HG02588 (cell line): ENCODE measurements around the gene MINDY2.
"Not testable (repeated sequence)": the region's sequence is repeated elsewhere in the genome, so short reads cannot be mapped to it uniquely, and the experiment has no call there.

ENCODE experiments used
- ATAC-seq: cut with Tn5 transposase; IDR thresholded peaks from one replicate; pipeline ENCODE4 v1.9.1; 2021; ENCODE audit warnings: mild to moderate bottlenecking, moderate library complexity; ENCODE audit not compliant: unreplicated experiment

The MINDY2 gene

DNA sequence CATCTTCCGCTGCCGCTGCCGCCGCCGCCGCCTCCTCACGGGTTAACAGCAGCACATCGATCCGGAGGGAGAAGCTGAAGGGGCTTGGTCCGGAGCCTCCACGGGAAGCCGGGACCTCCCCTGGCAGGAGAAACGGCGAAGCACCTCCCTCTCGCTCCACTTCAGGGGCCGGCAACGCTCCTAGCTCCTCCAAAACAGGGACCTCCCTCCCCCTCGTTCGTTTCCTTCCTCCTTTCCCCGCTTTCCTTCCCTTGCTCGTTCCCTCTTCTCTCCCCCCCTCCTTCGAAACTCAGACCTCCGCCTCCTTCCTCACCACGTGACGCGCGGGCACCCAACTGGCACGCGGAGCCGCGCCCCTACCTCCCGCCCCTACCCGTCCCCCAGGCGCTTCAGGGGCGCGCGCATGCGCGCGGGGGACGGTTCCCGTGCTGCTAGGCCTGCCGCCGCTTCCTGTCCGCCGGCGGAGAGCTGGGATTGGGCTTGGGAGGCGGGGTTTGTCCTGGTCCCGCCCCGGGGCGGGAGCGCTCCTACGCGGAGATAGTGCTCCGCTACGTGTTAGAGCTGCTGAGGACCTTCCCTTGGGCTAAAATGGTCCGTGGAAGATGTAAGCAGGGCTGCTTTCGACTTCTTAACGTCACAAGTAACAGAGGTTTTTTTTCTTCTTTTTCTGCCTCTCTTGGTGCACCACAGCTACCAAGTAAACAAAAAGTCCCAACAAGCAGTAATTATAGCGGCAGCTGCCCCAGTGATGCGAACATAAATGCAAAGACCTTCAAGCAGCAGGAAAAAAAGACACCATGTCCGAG is 21.4 kb upstream of the MINDY2 start, which contains the start of gene ADAM10:
TSS of gene ADAM10 (minus strand) at position 176 of the 806 bp plus-strand sequence. CDS start at position 3, 173 bp downstream.
- peak; percentile 90 for ATAC-seq

DNA sequence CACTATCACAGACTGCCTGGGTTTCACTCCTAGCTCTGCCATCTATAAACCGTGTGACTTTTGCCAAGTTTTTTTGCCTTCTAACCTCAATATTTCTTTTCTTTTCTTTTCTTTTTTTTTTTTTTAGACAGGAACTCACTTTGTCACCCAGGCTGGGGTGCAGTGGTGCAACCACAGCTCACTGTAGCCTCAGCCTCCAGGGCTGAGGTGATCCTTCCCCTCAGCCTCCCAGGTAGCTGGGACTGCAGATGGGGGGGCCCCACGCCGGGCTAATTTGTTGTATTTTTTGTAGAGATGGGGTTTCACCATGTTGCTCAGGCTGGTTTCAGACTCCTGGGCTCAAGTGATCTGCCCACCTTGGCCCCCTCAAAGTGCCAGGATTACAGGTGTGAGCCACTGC is 18.4 kb upstream of the MINDY2 start:
- no peak for ATAC-seq

DNA sequence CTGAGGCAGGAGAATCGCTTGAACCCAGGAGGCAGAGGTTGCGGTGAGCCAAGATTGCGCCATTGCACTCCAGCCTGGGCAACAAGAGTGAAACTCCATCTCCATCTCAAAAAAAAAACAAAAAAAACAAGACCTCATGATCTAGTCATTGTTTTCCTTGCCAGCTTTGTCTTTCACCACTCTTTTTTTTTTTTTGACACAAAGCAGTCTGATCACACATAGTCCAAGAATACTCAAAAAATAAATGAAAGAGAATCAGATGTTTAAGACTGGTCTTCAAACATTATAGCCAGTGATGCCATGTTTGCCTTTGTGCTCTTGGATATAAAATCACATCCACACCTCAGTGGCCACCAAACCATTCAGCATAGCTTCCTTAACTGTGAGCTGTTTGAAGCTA is 15.8 kb upstream of the MINDY2 start:
- no peak for ATAC-seq

DNA sequence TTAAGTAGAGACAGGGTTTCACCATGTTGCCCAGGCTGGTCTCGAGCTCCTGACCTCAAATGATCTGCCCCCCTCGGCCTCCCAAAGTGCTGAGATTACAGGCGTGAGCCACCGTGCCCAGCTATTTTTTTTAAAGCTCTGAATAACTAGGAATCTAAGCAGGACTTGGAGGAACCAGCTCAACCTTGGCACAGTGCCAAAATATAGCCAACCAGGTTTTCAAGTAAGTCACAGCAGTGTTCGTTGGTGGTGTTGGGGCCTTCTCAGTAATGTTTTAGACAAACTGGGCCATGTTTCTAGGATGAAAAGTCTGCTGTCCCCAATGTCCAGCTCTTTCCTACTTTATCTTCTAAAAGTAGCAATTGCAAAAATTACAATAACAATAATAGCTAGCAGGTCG is 15.1 kb upstream of the MINDY2 start:
- ATAC-seq: no peak

DNA sequence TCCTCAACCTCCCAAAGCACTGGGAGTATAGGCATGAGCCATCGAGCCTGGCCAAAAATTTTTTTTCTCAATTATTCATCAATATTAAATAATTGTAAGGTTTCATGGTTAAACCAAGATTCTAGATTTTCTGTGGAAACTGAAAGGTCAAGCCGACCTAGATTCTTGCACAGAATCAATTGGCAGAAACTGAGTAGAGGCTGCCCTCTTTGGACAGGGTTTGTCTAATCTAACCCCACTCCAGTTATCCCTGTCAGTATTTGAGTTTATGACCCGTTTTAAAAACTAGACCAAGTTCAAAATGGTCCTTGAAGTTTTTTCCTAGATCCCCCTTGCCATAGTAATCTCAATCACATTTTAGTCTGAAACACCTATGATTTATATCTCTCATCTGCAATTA is 13.0 kb upstream of the MINDY2 start:
- no peak for ATAC-seq

DNA sequence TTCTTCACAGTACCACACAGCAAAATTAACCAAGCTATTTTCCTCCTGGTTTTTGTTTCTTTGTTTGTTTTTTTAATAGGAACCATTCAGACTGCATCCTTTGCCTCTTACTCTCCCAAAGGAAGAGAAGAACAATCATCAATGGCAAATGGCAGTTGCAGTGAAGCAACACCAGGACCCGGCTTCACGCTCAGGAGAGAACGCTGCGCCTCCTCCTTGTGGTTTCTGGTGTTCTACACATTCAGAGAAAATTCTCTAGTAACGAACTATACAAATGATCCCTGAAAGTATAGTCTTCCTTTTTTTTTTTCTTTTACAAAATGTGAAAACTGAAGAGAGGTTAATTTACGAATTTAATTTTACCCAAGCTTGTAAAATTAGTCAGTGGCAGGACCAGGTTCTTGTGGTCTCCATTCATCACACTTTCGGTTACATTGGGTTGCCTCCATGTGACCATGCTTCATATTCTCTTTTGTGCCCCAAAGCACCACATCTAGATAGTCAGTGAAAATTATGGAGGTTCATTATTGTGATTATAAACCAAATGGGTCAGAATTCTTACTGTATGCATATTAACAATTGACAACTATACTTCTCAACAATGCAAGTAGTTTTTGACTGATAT is 10.6 kb upstream of the MINDY2 start:
- ATAC-seq: no peak

DNA sequence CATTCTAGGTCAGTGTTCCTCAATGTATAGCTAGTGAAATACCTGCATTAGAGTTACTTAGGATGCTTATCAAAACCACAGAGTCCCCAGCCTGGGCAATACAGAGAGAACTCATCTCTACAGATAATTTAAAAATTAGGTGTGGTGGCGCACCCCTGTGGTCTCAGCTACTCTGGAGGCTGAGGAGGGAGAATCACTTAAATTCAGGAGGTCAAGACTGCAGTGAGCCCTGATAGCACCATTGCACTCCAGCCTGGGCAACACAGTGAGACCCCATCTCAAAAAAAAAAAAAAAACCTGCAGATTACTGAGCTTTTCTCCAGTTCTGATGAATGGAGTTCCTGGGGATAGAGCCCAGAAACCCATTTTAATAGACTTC is 10.1 kb upstream of the MINDY2 start:
- no peak for ATAC-seq

DNA sequence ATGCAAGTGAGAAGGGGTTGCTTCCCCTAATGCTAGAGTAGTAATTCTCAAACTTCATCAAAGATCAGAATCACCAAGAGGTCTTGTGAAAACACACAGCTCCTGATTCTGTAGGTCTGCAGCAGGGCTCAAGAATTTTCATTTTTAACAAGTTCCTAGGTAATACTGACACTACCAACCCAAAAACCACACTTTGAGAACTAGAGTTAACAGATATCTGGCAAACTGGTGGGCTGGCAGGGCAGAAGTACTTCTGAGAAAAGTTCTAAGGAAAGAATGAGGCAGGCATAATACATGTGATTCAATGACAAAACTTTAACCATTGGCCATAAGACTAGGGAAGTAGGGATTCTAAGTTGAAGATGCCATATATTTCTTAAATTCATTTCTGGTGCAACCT is 8.8 kb upstream of the MINDY2 start:
- ATAC-seq: no peak

DNA sequence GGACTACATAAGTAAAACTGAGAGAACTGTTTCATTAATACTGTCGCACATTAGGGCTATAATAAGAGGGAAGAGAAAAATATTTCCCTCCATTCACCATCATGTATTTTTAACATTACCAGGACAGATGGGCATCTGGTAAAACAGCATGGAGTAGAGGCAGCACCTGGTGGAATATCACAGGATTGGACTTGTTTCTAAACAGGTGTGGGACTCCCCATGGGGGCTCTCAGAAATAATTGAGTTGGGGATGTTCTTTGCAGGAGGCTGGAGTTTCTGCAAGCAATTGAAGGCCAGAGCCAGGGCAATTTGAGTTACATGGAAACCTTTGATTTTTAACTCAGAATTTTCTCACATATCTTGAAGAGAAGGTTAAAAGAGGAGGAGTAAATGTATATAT is 8.4 kb upstream of the MINDY2 start:
- ATAC-seq: no peak

DNA sequence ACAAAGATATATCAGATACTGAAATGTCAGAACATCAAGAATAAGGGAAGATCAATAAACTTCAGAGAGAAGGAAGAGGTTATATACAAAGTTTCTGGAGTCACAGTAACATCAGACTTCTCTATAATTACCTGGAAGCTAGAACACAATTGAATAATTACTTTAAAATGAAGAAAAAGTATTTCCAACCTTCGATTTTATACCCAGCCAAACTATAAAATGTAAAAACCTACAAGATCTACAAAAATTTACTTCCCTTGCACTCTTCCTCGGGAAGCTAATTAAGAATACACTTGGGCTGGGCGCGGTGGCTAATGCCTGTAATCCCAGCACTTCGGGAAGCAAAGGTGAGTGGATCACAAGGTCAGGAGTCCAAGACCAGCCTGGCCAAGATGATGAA is 6.6 kb upstream of the MINDY2 start:
- ATAC-seq: no peak

DNA sequence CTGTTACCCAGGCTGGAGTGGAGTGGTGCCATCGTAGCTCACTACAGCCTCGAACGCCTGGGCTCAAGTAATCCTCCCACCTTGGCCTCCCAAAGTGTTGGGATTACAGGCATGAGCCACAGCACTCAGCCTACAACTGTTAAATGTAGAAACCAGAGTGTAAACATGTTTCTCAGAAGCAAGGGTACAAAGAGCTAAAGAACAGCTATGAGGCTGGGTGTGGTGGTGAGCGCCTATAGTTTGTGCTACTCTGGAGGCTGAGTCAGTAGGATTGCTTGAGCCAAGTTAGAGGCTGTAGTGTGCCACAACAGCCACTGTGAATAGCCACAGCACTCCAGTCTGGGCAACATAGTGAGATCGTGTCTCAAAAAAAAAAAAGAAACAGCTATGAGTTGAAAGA is 4.8 kb upstream of the MINDY2 start:
- ATAC-seq: no peak

DNA sequence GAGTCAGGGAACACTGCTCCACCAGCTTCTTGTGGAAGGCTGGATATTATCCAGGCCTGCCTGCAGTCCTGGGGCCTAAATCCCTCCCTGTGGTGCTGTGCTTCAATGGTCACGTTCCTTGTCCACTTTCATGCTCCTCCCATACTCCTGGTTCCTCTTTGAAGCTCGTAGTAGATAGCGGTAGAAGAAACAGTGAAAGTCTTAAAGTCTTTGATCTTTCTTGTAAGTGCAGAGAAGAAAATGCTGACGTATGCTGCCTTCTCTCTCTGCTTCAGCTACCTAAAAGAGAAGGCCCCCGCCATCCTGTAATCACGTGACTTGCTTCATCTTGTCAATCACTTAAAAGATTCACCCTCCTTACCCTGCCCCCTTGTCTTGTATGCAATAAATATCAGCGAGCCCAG is 2.5 kb upstream of the MINDY2 start:
- ATAC-seq: not testable (repeated sequence)

DNA sequence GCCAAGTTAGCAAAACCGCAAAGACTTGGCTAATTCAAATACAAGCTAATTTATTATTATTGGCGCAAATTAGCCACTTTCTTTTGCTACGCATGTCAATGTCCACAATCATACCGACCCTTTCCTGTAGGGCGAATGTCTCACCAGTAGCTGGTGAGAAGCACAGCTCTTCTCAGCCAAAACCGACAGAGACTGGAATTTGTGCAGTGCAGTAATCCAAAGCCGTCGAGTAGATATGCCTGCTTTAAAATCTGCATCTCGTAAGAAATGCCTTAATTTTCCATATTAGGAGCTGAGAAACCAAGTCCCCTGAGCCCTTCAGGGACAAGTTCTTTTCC is 614 bp upstream of the MINDY2 start:
- ATAC-seq: no peak

DNA sequence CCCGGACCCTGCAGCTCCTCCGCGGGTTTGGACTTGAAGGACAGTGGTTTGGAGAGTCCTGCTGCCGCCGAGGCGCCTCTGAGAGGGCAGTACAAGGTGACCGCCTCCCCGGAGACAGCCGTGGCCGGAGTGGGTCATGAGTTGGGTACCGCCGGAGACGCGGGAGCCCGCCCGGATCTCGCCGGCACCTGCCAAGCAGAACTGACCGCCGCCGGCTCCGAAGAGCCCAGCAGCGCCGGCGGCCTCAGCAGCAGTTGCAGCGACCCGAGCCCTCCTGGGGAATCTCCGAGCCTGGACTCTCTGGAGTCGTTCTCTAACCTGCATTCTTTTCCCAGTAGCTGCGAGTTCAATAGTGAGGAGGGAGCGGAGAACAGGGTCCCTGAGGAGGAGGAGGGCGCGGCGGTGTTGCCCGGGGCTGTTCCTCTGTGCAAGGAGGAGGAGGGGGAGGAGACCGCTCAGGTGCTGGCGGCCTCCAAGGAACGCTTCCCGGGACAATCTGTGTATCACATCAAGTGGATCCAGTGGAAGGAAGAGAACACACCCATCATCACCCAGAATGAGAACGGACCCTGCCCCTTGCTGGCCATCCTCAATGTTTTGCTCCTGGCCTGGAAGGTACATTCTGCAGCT is 634 bp downstream of the MINDY2 start:
- ATAC-seq: peak; percentile 5

DNA sequence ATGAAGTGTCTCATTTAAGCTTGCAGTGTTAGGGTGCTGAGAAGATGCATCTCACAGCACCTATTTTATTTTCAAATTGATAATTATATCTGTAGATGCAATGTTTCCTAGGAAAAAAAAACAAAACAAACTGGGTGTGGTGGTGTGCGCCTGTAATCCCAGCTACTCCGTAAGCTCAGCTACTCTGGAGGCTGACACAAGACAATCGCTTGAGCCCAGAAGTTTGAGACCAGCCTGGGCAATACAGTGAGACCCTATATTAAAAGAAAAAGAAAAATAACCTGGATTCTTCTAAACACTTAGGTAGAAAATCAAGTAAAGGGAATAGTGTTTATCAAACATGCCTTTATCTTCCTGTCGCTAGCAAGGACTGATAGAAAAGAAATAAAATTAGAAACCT is 1.9 kb downstream of the MINDY2 start:
- ATAC-seq: no peak

DNA sequence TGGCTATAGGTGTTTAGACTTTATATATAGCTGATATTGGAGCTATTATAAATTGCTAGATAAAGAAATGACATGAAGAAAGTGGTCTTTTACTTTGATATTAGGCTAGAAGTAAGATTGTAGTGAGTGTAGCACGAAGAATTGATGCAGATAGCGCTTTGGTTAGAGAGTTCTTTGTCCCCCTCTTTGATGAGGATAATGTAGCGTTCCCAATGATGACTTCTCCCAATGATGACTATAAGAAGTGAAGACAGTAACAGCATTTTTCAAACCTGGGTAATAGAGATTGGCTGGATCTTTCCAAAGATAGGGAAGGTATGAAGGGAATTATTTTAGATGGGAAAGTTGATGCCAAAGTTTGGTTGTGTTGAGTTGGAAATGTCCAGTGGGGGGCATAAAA is 4.3 kb downstream of the MINDY2 start:
- ATAC-seq: no peak

DNA sequence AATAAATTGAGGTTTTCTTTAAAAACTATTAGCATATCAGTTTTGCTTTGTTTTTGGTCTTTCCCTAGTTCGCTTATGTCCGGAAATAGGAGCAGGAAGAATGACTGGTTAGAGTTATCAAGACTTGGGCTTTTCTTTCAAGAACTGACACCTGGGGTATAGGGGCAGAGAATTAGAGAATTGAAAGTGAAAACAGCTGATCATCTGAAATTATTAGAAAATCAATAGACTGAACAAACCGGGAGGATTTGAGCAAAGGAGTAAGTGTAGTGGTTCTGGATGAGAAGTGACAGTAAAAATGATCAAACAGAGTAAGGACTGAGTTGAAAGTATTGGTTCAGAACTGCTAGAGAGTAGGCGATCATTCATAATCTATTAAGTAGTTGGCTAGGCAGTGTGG is 6.0 kb downstream of the MINDY2 start:
- no peak for ATAC-seq

DNA sequence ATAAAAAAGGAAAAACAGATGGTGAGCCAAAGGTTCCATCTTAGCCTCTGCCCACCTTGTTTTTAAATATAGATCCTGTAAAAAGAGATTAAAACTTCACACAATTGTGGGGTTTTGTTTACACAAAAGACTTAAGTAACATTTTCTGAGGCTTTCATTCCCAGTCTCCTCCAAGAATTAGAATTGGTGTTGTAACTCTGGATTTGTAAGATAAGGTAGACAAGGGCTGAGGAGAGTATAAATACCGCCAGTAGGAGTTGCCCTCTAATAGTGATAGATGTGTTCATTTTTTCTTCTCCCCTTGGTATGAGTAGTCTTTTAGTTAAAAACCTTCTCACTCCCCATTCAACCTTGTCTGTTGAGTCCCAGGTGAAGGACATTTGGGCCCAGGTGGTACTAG is 8.5 kb downstream of the MINDY2 start:
- ATAC-seq: no peak

DNA sequence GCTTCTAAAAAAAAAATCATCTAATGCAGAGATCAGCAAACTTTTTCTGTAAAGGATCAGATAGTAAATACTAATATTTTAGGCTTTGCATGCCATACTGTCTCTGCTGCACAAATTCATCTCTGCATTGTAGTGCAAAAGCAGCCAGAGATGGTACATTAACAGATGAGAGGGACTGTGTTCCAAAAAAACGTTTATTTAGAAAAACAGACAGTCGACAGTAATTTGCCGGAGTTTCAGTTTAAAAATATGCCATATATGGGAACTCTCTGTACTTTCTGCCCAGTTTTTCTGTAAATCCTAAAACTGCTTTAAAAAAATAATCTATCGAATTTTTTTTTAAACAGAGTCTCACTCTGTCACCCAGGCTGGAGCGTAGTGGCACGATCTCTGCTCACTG is 14.3 kb downstream of the MINDY2 start:
- no peak for ATAC-seq

DNA sequence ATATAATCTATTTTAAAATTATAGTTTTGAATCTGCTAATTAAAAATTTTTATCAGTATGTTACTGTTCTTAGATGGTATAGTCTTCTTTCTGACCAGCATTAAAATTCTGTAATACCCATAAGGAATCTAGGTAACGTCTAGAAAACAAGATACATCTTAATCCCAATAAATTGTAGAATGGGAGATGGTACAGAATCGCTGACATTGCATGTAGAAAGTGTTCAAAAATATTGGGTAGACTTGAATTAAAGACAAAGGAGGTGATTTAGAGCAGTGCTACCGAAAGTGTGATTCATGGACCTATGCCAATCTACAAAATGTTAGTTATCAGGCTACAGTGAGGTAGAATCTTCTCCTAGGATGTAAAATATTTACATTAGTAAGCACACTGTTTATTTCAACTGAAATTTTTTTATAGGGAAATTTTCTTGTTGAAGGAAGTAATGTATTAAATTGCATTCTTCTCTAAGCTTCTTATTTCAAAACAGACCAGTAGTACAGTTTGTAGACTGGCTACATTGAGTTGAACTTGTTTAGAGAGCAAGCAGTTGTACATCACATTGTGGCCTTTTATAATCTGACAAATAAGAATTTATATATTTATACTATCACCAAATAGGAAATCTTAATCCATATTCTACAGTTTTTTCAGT is 17.1 kb downstream of the MINDY2 start:
- ATAC-seq: no peak

DNA sequence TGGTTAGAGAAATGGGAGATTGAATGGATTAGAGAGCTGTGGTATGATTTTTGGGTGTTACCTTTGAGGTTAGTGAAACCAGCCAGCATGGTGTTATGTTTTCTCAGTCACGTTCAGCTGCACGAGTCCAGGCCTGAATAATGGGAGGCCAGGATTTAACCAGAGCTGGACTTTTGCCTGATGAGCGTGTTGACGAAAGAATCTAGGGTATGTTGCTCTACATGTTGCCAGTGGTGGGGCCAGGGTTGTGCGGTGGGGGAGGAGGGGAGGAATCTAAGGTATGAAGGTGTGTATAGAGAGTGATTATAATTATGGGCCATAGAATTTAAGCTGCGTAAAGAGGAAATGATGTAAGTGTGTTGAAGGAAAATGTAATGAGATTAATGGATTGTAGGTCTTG is 22.8 kb downstream of the MINDY2 start:
- ATAC-seq: no peak

DNA sequence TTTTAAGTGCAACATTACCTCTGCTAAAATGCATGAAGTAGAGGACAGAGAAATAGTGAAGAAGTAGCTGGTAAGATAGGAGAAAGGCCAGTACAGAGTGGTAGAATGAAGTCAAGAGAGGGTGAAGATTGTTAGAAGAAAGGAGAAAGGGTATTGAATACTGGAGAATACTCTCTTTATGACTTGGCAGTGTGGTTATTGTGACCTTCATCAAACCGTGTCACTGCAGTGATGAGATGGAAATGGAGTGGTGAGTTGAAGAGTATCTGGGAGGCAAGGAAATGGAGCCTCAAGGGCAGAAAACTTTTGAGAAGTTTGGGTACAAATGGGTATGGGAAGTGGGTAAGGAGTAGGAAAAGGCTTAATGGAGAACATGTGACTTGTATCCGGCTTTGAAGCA is 24.7 kb downstream of the MINDY2 start:
- ATAC-seq: no peak
